IPS DF 6.9 (cell line): ENCODE data around the gene MBOAT2.
"Not testable (repeated sequence)": the region's sequence is repeated elsewhere in the genome, so short reads cannot be mapped to it uniquely, and the experiment has no call there.

Experiments
- DNase-seq: peaks from one replicate; pipeline ENCODE4 v3.0.0-alpha.2; 2013; ENCODE audit warnings: low read depth, low spot score
- H3K27ac ChIP-seq: one replicate; pipeline ENCODE4 v1.5.1; 2013; ENCODE audit warnings: low read length, control low read depth
- H3K27me3 ChIP-seq: 2 replicates; pipeline ENCODE4 v1.6.1; 2013; ENCODE audit warnings: mild to moderate bottlenecking, low read length; ENCODE audit not compliant: control insufficient read depth, insufficient read depth
- H3K36me3 ChIP-seq: 2 replicates; pipeline ENCODE4 v1.6.1; 2013; ENCODE audit warnings: low read length; ENCODE audit not compliant: control insufficient read depth, insufficient read depth
- H3K4me1 ChIP-seq: 2 replicates; pipeline ENCODE4 v1.6.1; 2013; ENCODE audit warnings: low read length; ENCODE audit not compliant: control insufficient read depth, insufficient read depth
- H3K4me3 ChIP-seq: 2 replicates; pipeline ENCODE4 v1.5.1; 2013; ENCODE audit warnings: mild to moderate bottlenecking, low read length
- H3K9me3 ChIP-seq: 2 replicates; pipeline ENCODE4 v1.6.1; 2013; ENCODE audit warnings: low read length, inconsistent platforms; ENCODE audit not compliant: control insufficient read depth, insufficient read depth
- WGBS: extraction: QIAGEN DNeasy Blood & Tissue Kit; methylation state at CpG from one replicate; pipeline ENCODE4 v1.1.7; 2013; ENCODE audit warnings: mixed read lengths, missing lambda C conversion rate; ENCODE audit not compliant: insufficient read length, insufficient coverage; 5-methylcytosine and 5-hydroxymethylcytosine counted together

The MBOAT2 gene

GRCh38 chr2:8902757-8903156 is 100.7 kb downstream of the MBOAT2 start:
- H3K9me3 ChIP-seq, DNase-seq, H3K27me3 ChIP-seq, H3K4me3 ChIP-seq, H3K4me1 ChIP-seq, H3K36me3 ChIP-seq, H3K27ac ChIP-seq: not testable (repeated sequence)
- no CpG with 5 or more reads among the region's 7 CpGs for WGBS

GRCh38 chr2:8897206-8897605 is 106.3 kb downstream of the MBOAT2 start:
- WGBS, result no CpG with 5 or more reads among the region's 1 CpG
- H3K9me3 ChIP-seq, H3K4me1 ChIP-seq, DNase-seq, H3K27ac ChIP-seq, H3K27me3 ChIP-seq, H3K4me3 ChIP-seq, H3K36me3 ChIP-seq: not testable (repeated sequence)

- H3K9me3 ChIP-seq, DNase-seq, H3K36me3 ChIP-seq, H3K4me3 ChIP-seq, H3K4me1 ChIP-seq, H3K27me3 ChIP-seq, H3K27ac ChIP-seq: not testable (repeated sequence)
- WGBS, result no CpG with 5 or more reads among the region's 5 CpGs
These were observed 106.8 kb downstream of the MBOAT2 start for GRCh38 chr2:8896671-8897070.

GRCh38 chr2:8895087-8895912 is 108.2 kb downstream of the MBOAT2 start:
- H3K27ac ChIP-seq, H3K27me3 ChIP-seq, H3K9me3 ChIP-seq, DNase-seq, H3K36me3 ChIP-seq, H3K4me1 ChIP-seq, H3K4me3 ChIP-seq: not testable (repeated sequence)
- WGBS, result no CpG with 5 or more reads among the region's 13 CpGs

- no peaks in the 10 kb centered on the region for H3K9me3 ChIP-seq
- WGBS, result no CpG with 5 or more reads among the region's 19 CpGs
- no peaks in the 10 kb centered on the region for H3K4me1 ChIP-seq
- H3K4me3 ChIP-seq, result no peak overlapping the region
- no peaks in the 10 kb centered on the region for H3K36me3 ChIP-seq
- H3K27ac ChIP-seq, result no peak overlapping the region
- no peaks in the 10 kb centered on the region for H3K27me3 ChIP-seq
- no peak for DNase-seq
These were observed 109.3 kb downstream of the MBOAT2 start for GRCh38 chr2:8893978-8894820.

- no CpG with 5 or more reads among the region's 1 CpG for WGBS
- Histone ChIP-seq H3K4me3 (no peak overlapping the region), H3K9me3 (no peaks in the 10 kb centered on the region), H3K27me3 (no peaks in the 10 kb centered on the region), H3K4me1 (no peaks in the 10 kb centered on the region), H3K36me3 (no peaks in the 10 kb centered on the region), H3K27ac (no peak overlapping the region)
- DNase-seq, result no peak
These were observed 110.0 kb downstream of the MBOAT2 start for GRCh38 chr2:8893474-8893873.

- H3K4me3 ChIP-seq, result no peak overlapping the region
- no peaks in the 10 kb centered on the region for H3K9me3 ChIP-seq
- no peak for DNase-seq
- no peaks in the 10 kb centered on the region for H3K27me3 ChIP-seq
- no peaks in the 10 kb centered on the region for H3K36me3 ChIP-seq
- no peaks in the 10 kb centered on the region for H3K4me1 ChIP-seq
- no CpG with 5 or more reads among the region's 2 CpGs for WGBS
- no peak overlapping the region for H3K27ac ChIP-seq
These were observed 111.4 kb downstream of the MBOAT2 start for GRCh38 chr2:8892111-8892510.

- 100% methylated on average over 4 of the region's 7 CpGs for WGBS
These were observed 113.5 kb downstream of the MBOAT2 start for GRCh38 chr2:8889978-8890377.

GRCh38 chr2:8888963-8889362 is 114.5 kb downstream of the MBOAT2 start:
- H3K9me3 ChIP-seq, result no peaks in the 10 kb centered on the region
- no peak overlapping the region for H3K4me3 ChIP-seq
- H3K4me1 ChIP-seq, result no peaks in the 10 kb centered on the region
- H3K27me3 ChIP-seq, result no peaks in the 10 kb centered on the region
- H3K27ac ChIP-seq, result no peak overlapping the region
- WGBS, result no CpG with 5 or more reads among the region's 8 CpGs
- H3K36me3 ChIP-seq, result no peaks in the 10 kb centered on the region
- DNase-seq, result no peak

More at GRCh38 chr2:8889978-8890377, 113.5 kb downstream of the MBOAT2 start:
- Histone ChIP-seq H3K27me3 (no peaks in the 10 kb centered on the region), H3K36me3 (no peaks in the 10 kb centered on the region), H3K4me1 (no peaks in the 10 kb centered on the region), H3K9me3 (no peaks in the 10 kb centered on the region), H3K4me3 (no peak overlapping the region), H3K27ac (no peak overlapping the region)
- DNase-seq, result no peak

GRCh38 chr2:8886876-8887275 is 116.6 kb downstream of the MBOAT2 start:
- Histone ChIP-seq H3K27me3 (no peaks in the 10 kb centered on the region), H3K4me3 (no peak overlapping the region), H3K36me3 (no peaks in the 10 kb centered on the region), H3K4me1 (no peaks in the 10 kb centered on the region), H3K9me3 (no peaks in the 10 kb centered on the region), H3K27ac (no peak overlapping the region)
- DNase-seq, result no peak
- WGBS, result no CpG with 5 or more reads among the region's 2 CpGs
